OCI-LY7 (cell line): ENCODE measurements around the gene BAK1. TPM values are rescaled to one million over a fixed set of nuclear protein-coding genes. Genes with fewer than 3 reads are reported as not detected.

Experiments used
- BruUV-seq: library from RNA; stranded (reverse); fragments of 400-500 nt; replicated peaks from 2 replicates; lab custom pipeline; 2021; lab: Mats Ljungman, UMichigan
- CTCF ChIA-PET: fragments of 300-600 bp; sonication (Branson Sonifier 250); formaldehyde crosslinking; loops from one replicate; lab custom pipeline; 2022; ENCODE audit warnings: antibody characterized with exemption; ENCODE audit not compliant: unreplicated experiment; lab: Charles Lee
- POLR2A ChIA-PET: fragments of 300-600 bp; sonication (Branson Sonifier 250); formaldehyde crosslinking; loops from one replicate; lab custom pipeline; 2022; ENCODE audit warnings: antibody characterized with exemption; lab: Charles Lee
- DNase-seq: peaks from one replicate; pipeline ENCODE4 v3.0.0-alpha.2; 2015; ENCODE audit warnings: low spot score
- H2AFZ ChIP-seq: fragments of 200-600 bp; sonication (generic), shearing (Covaris generic); 2 replicates; pipeline ENCODE4 v1.6.1; 2014; ENCODE audit warnings: mild to moderate bottlenecking, antibody characterized with exemption, low read length, moderate library complexity
- H3K27ac ChIP-seq: fragments of 200-600 bp; sonication (generic); 2 replicates; pipeline ENCODE4 v1.5.1; 2014; ENCODE audit warnings: mixed run types, low read depth, mild to moderate bottlenecking, moderate library complexity, low read length, inconsistent platforms; ENCODE audit not compliant: poor library complexity, severe bottlenecking
- H3K36me3 ChIP-seq: fragments of 200-600 bp; sonication (generic); 2 replicates; pipeline ENCODE4 v1.6.1; 2014; ENCODE audit warnings: mild to moderate bottlenecking, antibody characterized with exemption, low read length, moderate library complexity, mixed read lengths; ENCODE audit not compliant: insufficient read depth
- H3K4me1 ChIP-seq: fragments of 200-600 bp; sonication (generic); 2 replicates; pipeline ENCODE4 v1.5.1; 2014; ENCODE audit warnings: mild to moderate bottlenecking, low read length; ENCODE audit not compliant: insufficient read depth, poor library complexity, severe bottlenecking
- H3K4me2 ChIP-seq: fragments of 200-600 bp; sonication (generic); 2 replicates; pipeline ENCODE4 v1.6.1; 2014; ENCODE audit warnings: mild to moderate bottlenecking, low read length
- H3K4me3 ChIP-seq: fragments of 200-600 bp; sonication (generic); 2 replicates; pipeline ENCODE4 v1.5.1; 2014; ENCODE audit warnings: mild to moderate bottlenecking, low read depth, low read length; ENCODE audit not compliant: poor library complexity, severe bottlenecking
- H3K79me2 ChIP-seq: fragments of 200-600 bp; sonication (generic); 2 replicates; pipeline ENCODE4 v1.6.1; 2016; ENCODE audit warnings: low read depth, mild to moderate bottlenecking, low read length, moderate library complexity, mixed read lengths; ENCODE audit not compliant: insufficient read depth
- H3K9me2 ChIP-seq: fragments of 200-600 bp; sonication (generic); 2 replicates; pipeline ENCODE4 v1.6.1; 2016; ENCODE audit warnings: mild to moderate bottlenecking, low read length, mixed read lengths; ENCODE audit not compliant: insufficient read depth
- H3K9me3 ChIP-seq: fragments of 200-600 bp; sonication (generic); 2 replicates; pipeline ENCODE4 v1.6.1; 2014; ENCODE audit warnings: mild to moderate bottlenecking, mixed run types, low read length, mixed read lengths
- H4K20me1 ChIP-seq: fragments of 200-600 bp; sonication (generic); 2 replicates; pipeline ENCODE4 v1.6.1; 2014; ENCODE audit warnings: mild to moderate bottlenecking, antibody characterized with exemption, low read length, moderate library complexity, mixed read lengths; ENCODE audit not compliant: insufficient read depth
- EZH2phosphoT487 ChIP-seq: fragments of 200-600 bp; sonication (generic); IDR thresholded peaks from 2 replicates; pipeline ENCODE4 v1.6.1; 2018; ENCODE audit warnings: low read depth, borderline replicate concordance, mild to moderate bottlenecking, mixed run types, antibody characterized with exemption, low read length, moderate library complexity, mixed read lengths
- intact Hi-C: fragments of 100-400 bp; cut with micrococcal nuclease; formaldehyde crosslinking; loops from one replicate; pipeline ENCODE4 v1.10.0; 2022; ENCODE audit not compliant: unreplicated experiment
- total RNA-seq, 2 experiments: library from RNA; depleted of rRNA in 1 of 2; stranded (reverse); fragments of >200 nt in 1 of 2; shearing (Covaris generic) in 1 of 2; gene quantifications; 2 replicates each; pipeline ENCODE4 v1.2.3, GENCODE V29; 2014 to 2022
- TF ChIP-seq, protein P1 (sequence below): fragments of 200-600 bp; sonication (generic); conservative IDR thresholded peaks from 2 replicates; pipeline ENCODE4 v1.5.1; 2014; ENCODE audit warnings: mild to moderate bottlenecking, antibody characterized with exemption, low read length, moderate library complexity, mixed read lengths

BAK1 gene
- total RNA-seq, 2 experiments from 2014 or later, result 13.9 to 33.8 TPM

DNA sequence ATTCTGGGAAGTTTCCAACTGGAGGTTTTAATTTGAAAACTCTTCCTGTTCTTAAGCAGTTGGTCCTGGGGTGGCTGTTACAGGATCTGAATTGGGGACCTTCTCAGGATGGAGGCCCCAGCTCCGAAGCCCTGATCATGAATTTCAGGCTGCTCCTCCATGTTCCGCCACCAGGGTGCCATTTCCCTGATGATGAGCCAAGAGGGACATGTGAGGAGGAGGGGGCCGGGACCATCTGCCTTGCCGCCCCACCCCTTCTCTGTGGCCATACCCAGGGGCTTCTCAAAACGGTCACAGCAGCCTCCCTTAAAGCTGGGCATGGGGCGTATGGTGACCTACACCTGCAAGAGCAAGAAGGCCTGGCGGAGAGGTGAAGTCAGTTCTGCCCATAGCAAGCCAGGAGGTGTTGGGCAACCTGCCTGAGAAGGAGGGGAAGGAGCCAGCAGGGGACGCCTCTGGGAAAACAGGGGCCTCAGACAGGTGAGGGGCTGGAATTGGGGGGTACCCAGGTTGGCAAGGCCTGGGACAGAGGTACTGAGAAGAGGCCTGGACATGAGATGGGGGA, 3.6 kb upstream of the BAK1 start:
- no peaks in the 10 kb centered on the region for H3K36me3 ChIP-seq
- DNase-seq, result no peak
- H3K4me2 ChIP-seq, result no peak overlapping the region
- ChIA-PET CTCF (no interaction called here), POLR2A (no interaction called here)
- no peak overlapping the region for H2AFZ ChIP-seq
- no peak for TF ChIP-seq EZH2phosphoT487
- TF ChIP-seq, protein P1, sequence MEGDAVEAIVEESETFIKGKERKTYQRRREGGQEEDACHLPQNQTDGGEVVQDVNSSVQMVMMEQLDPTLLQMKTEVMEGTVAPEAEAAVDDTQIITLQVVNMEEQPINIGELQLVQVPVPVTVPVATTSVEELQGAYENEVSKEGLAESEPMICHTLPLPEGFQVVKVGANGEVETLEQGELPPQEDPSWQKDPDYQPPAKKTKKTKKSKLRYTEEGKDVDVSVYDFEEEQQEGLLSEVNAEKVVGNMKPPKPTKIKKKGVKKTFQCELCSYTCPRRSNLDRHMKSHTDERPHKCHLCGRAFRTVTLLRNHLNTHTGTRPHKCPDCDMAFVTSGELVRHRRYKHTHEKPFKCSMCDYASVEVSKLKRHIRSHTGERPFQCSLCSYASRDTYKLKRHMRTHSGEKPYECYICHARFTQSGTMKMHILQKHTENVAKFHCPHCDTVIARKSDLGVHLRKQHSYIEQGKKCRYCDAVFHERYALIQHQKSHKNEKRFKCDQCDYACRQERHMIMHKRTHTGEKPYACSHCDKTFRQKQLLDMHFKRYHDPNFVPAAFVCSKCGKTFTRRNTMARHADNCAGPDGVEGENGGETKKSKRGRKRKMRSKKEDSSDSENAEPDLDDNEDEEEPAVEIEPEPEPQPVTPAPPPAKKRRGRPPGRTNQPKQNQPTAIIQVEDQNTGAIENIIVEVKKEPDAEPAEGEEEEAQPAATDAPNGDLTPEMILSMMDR, result peak; percentile 47; the same call in 1 of the 2 replicates
- H3K4me3 ChIP-seq, result no peak overlapping the region
- no peaks in the 10 kb centered on the region for H3K9me3 ChIP-seq
- BruUV-seq, result no TSS peak
- peaks cover 44% of the 10 kb centered on the region for H3K4me1 ChIP-seq
- no peaks in the 10 kb centered on the region for H4K20me1 ChIP-seq
- H3K9me2 ChIP-seq, result no peaks in the 10 kb centered on the region
- H3K79me2 ChIP-seq, result peaks cover 12% of the 10 kb centered on the region
- intact Hi-C loops, result no loop called here
- H3K27ac ChIP-seq, result no peak overlapping the region

DNA sequence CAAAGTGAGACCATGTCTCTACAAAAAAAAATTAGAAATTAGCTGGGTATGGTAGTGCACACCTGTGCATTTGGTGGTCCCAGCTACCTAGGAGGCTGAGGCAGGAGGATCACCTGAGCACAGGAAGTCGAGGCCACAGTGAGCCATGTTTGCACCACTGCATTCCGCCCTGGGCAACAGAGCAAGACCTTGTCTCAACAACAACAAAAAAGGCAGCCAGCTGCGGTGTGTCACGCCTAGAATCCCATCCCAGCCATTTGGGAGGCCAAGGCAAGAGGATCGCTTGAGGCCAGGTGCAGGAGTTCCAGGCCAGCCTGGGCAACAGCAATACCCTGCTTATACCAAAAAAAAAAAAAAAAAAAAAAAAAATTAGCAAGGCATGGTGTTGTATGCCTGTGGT, 1.1 kb upstream of the BAK1 start:
- DNase-seq, result no peak
- Histone ChIP-seq H3K4me3 (no peak overlapping the region), H4K20me1 (no peaks in the 10 kb centered on the region), H3K4me1 (peaks cover 44% of the 10 kb centered on the region), H3K36me3 (peaks cover 16% of the 10 kb centered on the region), H3K9me2 (no peaks in the 10 kb centered on the region), H3K9me3 (no peaks in the 10 kb centered on the region), H3K79me2 (peaks cover 21% of the 10 kb centered on the region), H3K4me2 (no peak overlapping the region), H3K27ac (no peak overlapping the region), H2AFZ (no peak overlapping the region)
- intact Hi-C loops, result no loop called here
- no TSS peak for BruUV-seq
- CTCF ChIA-PET, result interaction anchor here (1.6 kb wide), 1 partner anchor 130 kb away, joined by 3 read pairs; no protein-coding TSS in a partner anchor
- POLR2A ChIA-PET, result interaction anchor here (0.7 kb wide), 2 partner anchors 117 to 131 kb away, joined by 3 read pairs; no protein-coding TSS in a partner anchor
- TF ChIP-seq, protein P1, result no peak
- no peak for TF ChIP-seq EZH2phosphoT487

DNA sequence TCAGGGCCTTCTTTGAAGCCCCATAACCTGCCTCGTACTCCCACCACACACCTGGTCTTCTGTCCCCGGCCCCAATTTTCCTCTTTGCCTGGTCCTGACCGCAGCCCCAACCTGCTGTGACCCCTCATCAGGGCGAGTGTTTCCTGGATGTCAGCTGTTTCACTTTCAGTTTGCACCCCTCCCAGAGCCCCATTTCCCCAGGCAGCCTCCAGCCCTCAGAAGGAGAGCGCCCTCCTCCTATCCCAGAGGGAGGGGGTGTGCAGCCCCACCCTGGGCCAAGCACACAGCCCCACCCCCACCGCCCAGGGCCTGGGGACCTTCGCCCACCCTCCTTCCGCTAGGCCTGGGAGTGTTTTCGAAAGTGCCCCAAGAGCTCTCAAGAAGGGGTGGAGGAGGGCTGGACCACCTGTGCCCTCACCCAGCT, 1.5 kb downstream of the BAK1 start:
- no peak for TF ChIP-seq EZH2phosphoT487
- TF ChIP-seq, protein P1, result no peak; the same call in 1 of the 2 replicates
- no peak overlapping the region for H2AFZ ChIP-seq
- intact Hi-C loops, result no loop called here

More for the DNA sequence above, 1.5 kb downstream of the BAK1 start:
- Histone ChIP-seq H3K79me2 (peaks cover 21% of the 10 kb centered on the region), H3K4me3 (peak overlapping the region; percentile 94), H3K36me3 (peaks cover 37% of the 10 kb centered on the region), H3K9me2 (no peaks in the 10 kb centered on the region), H4K20me1 (no peaks in the 10 kb centered on the region), H3K9me3 (no peaks in the 10 kb centered on the region), H3K4me2 (peak overlapping the region; percentile 94), H3K4me1 (peaks cover 23% of the 10 kb centered on the region), H3K27ac (peak overlapping the region; percentile 58)
- BruUV-seq, result no TSS peak
- ChIA-PET CTCF (interaction anchor here (0.6 to 1.2 kb wide), 3 partner anchors 29 to 161 kb away, joined by 3 to 10 read pairs (median 3); no protein-coding TSS in a partner anchor), POLR2A (interaction anchor here (0.6 to 2.2 kb wide), 5 partner anchors 8 to 866 kb away, joined by 3 to 8 read pairs (median 4); partner anchors contain the start of gene UQCC2)
- peak; percentile 43 for DNase-seq
